Fibroblast of the aortic adventitia (primary cell): ENCODE measurements around the gene TMEM25. TPM values are rescaled to one million over a fixed set of nuclear protein-coding genes. Genes with fewer than 3 reads are reported as not detected.

Experiments used
- DNase-seq: peaks from one replicate; pipeline ENCODE4 v3.0.0-alpha.2; 2010; ENCODE audit warnings: low read depth
- H3K4me3 ChIP-seq: 2 replicates; pipeline ENCODE4 v1.5.1; 2011; ENCODE audit warnings: low read depth, mild to moderate bottlenecking, control low read depth, low read length, moderate library complexity
- CTCF ChIP-seq: IDR thresholded peaks from 2 replicates; pipeline ENCODE4 v1.5.1; 2011; ENCODE audit warnings: mild to moderate bottlenecking, low read length, control low read depth, inconsistent platforms; ENCODE audit not compliant: insufficient read depth
- total RNA-seq: library from RNA; depleted of rRNA; stranded (reverse); fragments of >200 nt; gene quantifications from 2 replicates; pipeline ENCODE4 v1.2.3, GENCODE V29; 2012; ENCODE audit warnings: low replicate concordance

The TMEM25 gene
- total RNA-seq, 1 donor, result 10.3 TPM

GRCh38 chr11:118524757-118525470 is 6.1 kb upstream of the TMEM25 start:
- no peak for TF ChIP-seq CTCF
- DNase-seq, result no peak
- H3K4me3 ChIP-seq, result no peak overlapping the region

- H3K4me3 ChIP-seq, result no peak overlapping the region
- no peak for TF ChIP-seq CTCF
- DNase-seq, result no peak
Observed at GRCh38 chr11:118526688-118527087, 4.3 kb upstream of the TMEM25 start.

GRCh38 chr11:118527109-118527508 is 3.9 kb upstream of the TMEM25 start, which contains the start of gene TTC36:
TSS of gene TTC36 (plus strand) at chr11:118527474. CDS start at chr11:118527495, 21 bp downstream.
- no peak within 1 kb of the TSS for H3K4me3 ChIP-seq
- DNase-seq, result no peak
- TF ChIP-seq CTCF, result no peak

- H3K4me3 ChIP-seq, result no peak overlapping the region
- no peak for DNase-seq
- no peak for TF ChIP-seq CTCF
Observed at GRCh38 chr11:118528511-118528910, 2.5 kb upstream of the TMEM25 start.

GRCh38 chr11:118529584-118530175 is 1.3 kb upstream of the TMEM25 start:
- no peak for DNase-seq
- H3K4me3 ChIP-seq, result peak overlapping the region; percentile 70

GRCh38 chr11:118530180-118530682 is 761 bp upstream of the TMEM25 start:
- H3K4me3 ChIP-seq, result peak overlapping the region; percentile 70
- DNase-seq, result peak; percentile 19
- no peak for TF ChIP-seq CTCF

More at GRCh38 chr11:118529584-118530175, 1.3 kb upstream of the TMEM25 start:
- no peak for TF ChIP-seq CTCF
